ENCODE data around the gene MPPED1.

MPPED1 gene

DNA sequence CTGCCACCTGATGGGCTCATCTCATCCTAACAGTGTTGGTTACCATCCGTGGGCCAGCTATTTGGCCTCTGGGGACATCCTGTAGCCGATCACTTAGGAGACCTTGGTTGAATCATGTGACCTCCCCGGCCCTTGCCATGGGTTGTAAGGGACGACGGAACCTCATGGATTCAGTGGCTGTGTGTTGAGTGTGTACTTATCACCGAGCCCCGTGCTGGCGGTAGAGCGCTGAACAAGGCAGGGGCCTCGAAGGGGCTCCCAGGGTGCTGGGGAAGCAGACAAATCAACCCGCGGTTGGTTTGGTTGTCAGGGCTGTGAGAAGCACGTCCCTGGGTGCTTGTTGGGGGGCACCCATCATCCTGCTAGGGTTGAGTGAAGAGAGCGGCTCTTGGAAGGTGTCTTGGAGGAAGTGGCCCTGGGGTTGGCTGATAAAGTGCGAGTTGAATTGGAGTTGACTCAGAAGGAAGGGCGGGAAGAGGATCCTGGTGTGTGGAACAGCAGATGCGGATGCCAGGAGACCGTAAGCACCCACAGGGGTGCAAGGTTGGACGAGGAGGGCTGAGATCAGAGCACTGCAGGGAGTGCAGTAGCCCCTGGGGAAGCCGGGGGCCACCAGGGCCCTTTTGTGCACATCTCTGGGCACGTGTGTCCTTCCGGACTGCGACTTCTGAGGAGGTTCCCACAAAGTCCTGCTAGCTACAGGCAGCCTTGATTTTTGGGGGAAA, 53.6 kb downstream of the MPPED1 start:
- ATAC-seq (ENCODE audit: insufficient read depth, low read depth) (no peak), DNase-seq (no peak)
- Histone ChIP-seq H3K79me2 (ENCODE audit: insufficient read depth, low read length) (no peaks in the 10 kb centered on the region), H3K27me3 (ENCODE audit: insufficient read depth, low read length, poor library complexity) (no peaks in the 10 kb centered on the region), H4K20me1 (ENCODE audit: insufficient read depth, low read length) (peaks cover 5% of the 10 kb centered on the region), H3K9ac (ENCODE audit: low read depth, low read length) (no peak overlapping the region), H3K4me2 (ENCODE audit: insufficient read depth, low read length) (no peak overlapping the region), H2AFZ (ENCODE audit: low read depth, low read length) (no peak overlapping the region), H3K36me3 (ENCODE audit: insufficient read depth, low read length) (no peaks in the 10 kb centered on the region), H3K4me3 (ENCODE audit: low read depth in 1 of 2, low read length in 2 of 2) (no peak overlapping the region), H3K4me1 (ENCODE audit: insufficient read depth, low read length) (no peaks in the 10 kb centered on the region), H3K27ac (ENCODE audit: low read length) (no peak overlapping the region), H3K9me3 (ENCODE audit: insufficient read depth, low read length, severe bottlenecking) (no peaks in the 10 kb centered on the region)
- no peak for TF ChIP-seq EZH2 (IDR thresholded peaks at IDR 0.05; ENCODE audit: borderline replicate concordance, low read depth, low read length, severe bottlenecking)
- TF ChIP-seq, protein P1, sequence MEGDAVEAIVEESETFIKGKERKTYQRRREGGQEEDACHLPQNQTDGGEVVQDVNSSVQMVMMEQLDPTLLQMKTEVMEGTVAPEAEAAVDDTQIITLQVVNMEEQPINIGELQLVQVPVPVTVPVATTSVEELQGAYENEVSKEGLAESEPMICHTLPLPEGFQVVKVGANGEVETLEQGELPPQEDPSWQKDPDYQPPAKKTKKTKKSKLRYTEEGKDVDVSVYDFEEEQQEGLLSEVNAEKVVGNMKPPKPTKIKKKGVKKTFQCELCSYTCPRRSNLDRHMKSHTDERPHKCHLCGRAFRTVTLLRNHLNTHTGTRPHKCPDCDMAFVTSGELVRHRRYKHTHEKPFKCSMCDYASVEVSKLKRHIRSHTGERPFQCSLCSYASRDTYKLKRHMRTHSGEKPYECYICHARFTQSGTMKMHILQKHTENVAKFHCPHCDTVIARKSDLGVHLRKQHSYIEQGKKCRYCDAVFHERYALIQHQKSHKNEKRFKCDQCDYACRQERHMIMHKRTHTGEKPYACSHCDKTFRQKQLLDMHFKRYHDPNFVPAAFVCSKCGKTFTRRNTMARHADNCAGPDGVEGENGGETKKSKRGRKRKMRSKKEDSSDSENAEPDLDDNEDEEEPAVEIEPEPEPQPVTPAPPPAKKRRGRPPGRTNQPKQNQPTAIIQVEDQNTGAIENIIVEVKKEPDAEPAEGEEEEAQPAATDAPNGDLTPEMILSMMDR (IDR thresholded peaks at IDR 0.05; ENCODE audit: borderline replicate concordance, extremely low read depth, low read length, poor library complexity, severe bottlenecking), result no peak

DNA sequence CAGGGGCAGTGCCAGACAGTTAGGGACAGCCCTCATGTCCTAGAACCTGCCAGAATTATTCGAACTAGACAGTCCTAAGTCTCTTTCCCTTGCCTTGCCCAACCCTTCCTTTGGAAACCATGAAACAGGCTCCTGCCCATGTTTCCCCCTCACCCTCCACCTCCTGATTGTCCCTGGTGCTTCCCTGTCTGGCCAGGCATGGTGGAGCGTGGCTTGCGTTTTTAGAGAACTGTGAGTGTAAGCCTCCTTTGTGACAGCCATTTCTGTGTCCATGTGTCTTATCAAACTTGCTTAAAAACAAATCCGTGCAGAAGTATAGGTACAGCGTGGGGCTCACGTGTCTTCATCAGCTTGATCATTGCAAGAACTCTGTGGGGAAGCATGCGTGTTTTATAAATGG, 54.9 kb downstream of the MPPED1 start:
- Histone ChIP-seq H3K4me1 (ENCODE audit: insufficient read depth, low read length) (no peaks in the 10 kb centered on the region), H3K27ac (ENCODE audit: low read length) (no peak overlapping the region), H3K36me3 (ENCODE audit: insufficient read depth, low read length) (no peaks in the 10 kb centered on the region), H3K79me2 (ENCODE audit: insufficient read depth, low read length) (no peaks in the 10 kb centered on the region), H3K4me2 (ENCODE audit: insufficient read depth, low read length) (no peak overlapping the region), H3K27me3 (ENCODE audit: insufficient read depth, low read length, poor library complexity) (no peaks in the 10 kb centered on the region), H2AFZ (ENCODE audit: low read depth, low read length) (no peak overlapping the region), H4K20me1 (ENCODE audit: insufficient read depth, low read length) (peaks cover 5% of the 10 kb centered on the region), H3K4me3 (ENCODE audit: low read depth in 1 of 2, low read length in 2 of 2) (no peak overlapping the region), H3K9me3 (ENCODE audit: insufficient read depth, low read length, severe bottlenecking) (no peaks in the 10 kb centered on the region), H3K9ac (ENCODE audit: low read depth, low read length) (no peak overlapping the region)
- no peak for DNase-seq
- TF ChIP-seq, protein P1 (IDR thresholded peaks at IDR 0.05; ENCODE audit: borderline replicate concordance, extremely low read depth, low read length, poor library complexity, severe bottlenecking), result no peak
- no peak for TF ChIP-seq EZH2 (IDR thresholded peaks at IDR 0.05; ENCODE audit: borderline replicate concordance, low read depth, low read length, severe bottlenecking)
- no peak for ATAC-seq (ENCODE audit: insufficient read depth, low read depth)

DNA sequence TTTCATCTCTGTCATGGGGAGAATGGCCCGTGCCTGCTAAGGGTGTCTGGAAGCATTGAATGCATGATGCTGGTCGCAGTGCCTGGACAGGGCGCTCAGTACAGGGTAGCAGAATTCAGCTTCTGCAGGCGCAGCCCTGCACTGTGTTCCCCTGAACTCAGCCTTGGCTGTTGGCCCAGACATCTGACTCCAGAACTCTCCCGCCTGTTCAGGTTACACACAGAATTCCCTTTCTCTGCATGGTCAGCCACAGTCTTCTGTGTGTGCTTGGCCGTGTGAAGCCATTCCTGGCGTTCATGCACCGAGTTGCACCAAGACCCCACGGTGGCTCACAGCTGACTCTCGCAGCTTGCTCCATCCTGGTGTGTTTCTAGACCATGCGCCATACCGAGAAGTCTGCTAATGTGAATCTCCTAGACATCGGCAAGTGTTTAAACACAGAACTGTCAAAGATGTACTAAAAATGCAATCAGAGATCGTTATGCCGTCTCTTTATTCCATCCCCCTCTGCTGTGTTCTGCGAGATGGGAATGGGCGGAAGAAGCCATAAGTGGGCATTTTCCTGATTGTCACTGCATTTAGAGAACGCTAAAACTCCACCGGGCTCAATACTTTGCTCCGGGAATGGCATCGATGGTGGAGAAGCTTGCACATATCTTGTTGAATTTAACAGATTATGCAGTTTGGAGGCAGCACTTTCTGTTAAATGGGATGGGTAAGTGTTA, 55.6 kb downstream of the MPPED1 start:
- Histone ChIP-seq H3K4me2 (ENCODE audit: insufficient read depth, low read length) (no peak overlapping the region), H3K4me1 (ENCODE audit: insufficient read depth, low read length) (no peaks in the 10 kb centered on the region), H2AFZ (ENCODE audit: low read depth, low read length) (no peak overlapping the region), H3K4me3 (ENCODE audit: low read depth in 1 of 2, low read length in 2 of 2) (no peak overlapping the region), H3K36me3 (ENCODE audit: insufficient read depth, low read length) (no peaks in the 10 kb centered on the region), H4K20me1 (ENCODE audit: insufficient read depth, low read length) (peaks cover 5% of the 10 kb centered on the region), H3K9me3 (ENCODE audit: insufficient read depth, low read length, severe bottlenecking) (no peaks in the 10 kb centered on the region), H3K27ac (ENCODE audit: low read length) (no peak overlapping the region), H3K27me3 (ENCODE audit: insufficient read depth, low read length, poor library complexity) (no peaks in the 10 kb centered on the region), H3K9ac (ENCODE audit: low read depth, low read length) (no peak overlapping the region), H3K79me2 (ENCODE audit: insufficient read depth, low read length) (no peaks in the 10 kb centered on the region)
- TF ChIP-seq, protein P1 (IDR thresholded peaks at IDR 0.05; ENCODE audit: borderline replicate concordance, extremely low read depth, low read length, poor library complexity, severe bottlenecking), result no peak
- TF ChIP-seq EZH2 (IDR thresholded peaks at IDR 0.05; ENCODE audit: borderline replicate concordance, low read depth, low read length, severe bottlenecking), result no peak
- DNase-seq (no peak), ATAC-seq (ENCODE audit: insufficient read depth, low read depth) (no peak)
